Omental fat pad (tissue), 4 donors: ENCODE measurements around the gene ABHD12B. TPM values are rescaled to one million over a fixed set of nuclear protein-coding genes. Genes with fewer than 3 reads are reported as not detected.

Source experiments
- ATAC-seq: fragments of 150-250 bp; one replicate; pipeline ENCODE4 v1.9.1; 2016; ENCODE audit warnings: mild to moderate bottlenecking, moderate library complexity; ENCODE audit not compliant: low FRiP score
- DNase-seq: peaks from one replicate; pipeline ENCODE4 v3.0.0-alpha.2; 2019; ENCODE audit warnings: low spot score
- total RNA-seq, 4 donors: library from RNA; depleted of rRNA; stranded (reverse); fragments of >200 nt; gene quantifications; one replicate each; pipeline ENCODE4 v1.1.0, GENCODE V29; 2016
- TF ChIP-seq, protein P1 (sequence below), 3 donors: fragments of 450-650 bp; IDR thresholded peaks; one replicate each; pipeline ENCODE4 v1.5.1; 2016 to 2017; ENCODE audit warnings: antibody characterized with exemption in 3 of 3, mild to moderate bottlenecking in 3 of 3, moderate library complexity in 2 of 3

The ABHD12B gene, protein sequence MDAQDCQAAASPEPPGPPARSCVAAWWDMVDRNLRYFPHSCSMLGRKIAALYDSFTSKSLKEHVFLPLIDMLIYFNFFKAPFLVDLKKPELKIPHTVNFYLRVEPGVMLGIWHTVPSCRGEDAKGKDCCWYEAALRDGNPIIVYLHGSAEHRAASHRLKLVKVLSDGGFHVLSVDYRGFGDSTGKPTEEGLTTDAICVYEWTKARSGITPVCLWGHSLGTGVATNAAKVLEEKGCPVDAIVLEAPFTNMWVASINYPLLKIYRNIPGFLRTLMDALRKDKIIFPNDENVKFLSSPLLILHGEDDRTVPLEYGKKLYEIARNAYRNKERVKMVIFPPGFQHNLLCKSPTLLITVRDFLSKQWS
- 1 to 10 TPM in 1 of 4 donors, not detected in 3; 2.5 TPM for total RNA-seq

DNA sequence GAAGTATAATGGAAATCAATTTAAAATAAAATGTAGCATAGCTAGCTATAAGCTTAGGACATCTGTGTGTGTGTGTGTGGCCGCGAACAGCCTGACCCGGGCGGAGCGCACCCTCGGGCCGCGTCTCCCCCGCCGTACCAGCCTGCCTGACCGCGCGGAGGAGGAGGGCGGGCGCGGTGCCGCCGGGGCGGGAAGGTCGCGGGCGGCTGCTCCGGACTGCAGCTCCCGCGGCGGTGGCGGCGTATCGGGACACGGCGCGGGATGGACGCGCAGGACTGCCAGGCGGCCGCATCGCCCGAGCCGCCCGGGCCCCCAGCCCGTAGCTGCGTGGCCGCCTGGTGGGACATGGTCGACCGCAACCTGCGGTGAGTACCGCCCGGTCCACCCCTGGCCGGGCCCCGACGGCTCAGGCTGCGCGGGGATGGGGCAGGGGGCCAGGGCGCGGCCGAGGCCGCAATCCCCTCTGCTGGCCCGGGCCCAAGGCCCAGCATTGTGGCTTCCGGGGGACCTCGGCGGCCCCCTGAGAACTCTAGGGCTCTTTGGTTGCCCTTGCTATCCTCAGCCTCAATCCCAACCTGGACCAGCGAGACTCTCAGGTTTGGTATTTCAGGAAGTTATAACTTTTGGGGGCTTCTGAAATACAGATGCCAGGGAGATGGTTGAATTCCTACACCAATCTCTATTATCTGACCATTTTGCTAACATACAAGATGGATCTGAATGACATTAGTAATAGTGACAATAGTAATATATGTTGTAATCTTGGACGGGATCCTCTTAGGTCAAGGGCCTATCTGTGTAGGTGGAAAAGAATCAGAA lies at the start of gene ABHD12B:
Gene ABHD12B (plus strand): TSS at position 140 of the 819 bp plus-strand sequence. CDS start 122 bp downstream, at position 262.
- DNase-seq (no peak), ATAC-seq (peak; percentile 43)
- TF ChIP-seq, protein P1, sequence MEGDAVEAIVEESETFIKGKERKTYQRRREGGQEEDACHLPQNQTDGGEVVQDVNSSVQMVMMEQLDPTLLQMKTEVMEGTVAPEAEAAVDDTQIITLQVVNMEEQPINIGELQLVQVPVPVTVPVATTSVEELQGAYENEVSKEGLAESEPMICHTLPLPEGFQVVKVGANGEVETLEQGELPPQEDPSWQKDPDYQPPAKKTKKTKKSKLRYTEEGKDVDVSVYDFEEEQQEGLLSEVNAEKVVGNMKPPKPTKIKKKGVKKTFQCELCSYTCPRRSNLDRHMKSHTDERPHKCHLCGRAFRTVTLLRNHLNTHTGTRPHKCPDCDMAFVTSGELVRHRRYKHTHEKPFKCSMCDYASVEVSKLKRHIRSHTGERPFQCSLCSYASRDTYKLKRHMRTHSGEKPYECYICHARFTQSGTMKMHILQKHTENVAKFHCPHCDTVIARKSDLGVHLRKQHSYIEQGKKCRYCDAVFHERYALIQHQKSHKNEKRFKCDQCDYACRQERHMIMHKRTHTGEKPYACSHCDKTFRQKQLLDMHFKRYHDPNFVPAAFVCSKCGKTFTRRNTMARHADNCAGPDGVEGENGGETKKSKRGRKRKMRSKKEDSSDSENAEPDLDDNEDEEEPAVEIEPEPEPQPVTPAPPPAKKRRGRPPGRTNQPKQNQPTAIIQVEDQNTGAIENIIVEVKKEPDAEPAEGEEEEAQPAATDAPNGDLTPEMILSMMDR (IDR thresholded peaks at IDR 0.05) = no peak

DNA sequence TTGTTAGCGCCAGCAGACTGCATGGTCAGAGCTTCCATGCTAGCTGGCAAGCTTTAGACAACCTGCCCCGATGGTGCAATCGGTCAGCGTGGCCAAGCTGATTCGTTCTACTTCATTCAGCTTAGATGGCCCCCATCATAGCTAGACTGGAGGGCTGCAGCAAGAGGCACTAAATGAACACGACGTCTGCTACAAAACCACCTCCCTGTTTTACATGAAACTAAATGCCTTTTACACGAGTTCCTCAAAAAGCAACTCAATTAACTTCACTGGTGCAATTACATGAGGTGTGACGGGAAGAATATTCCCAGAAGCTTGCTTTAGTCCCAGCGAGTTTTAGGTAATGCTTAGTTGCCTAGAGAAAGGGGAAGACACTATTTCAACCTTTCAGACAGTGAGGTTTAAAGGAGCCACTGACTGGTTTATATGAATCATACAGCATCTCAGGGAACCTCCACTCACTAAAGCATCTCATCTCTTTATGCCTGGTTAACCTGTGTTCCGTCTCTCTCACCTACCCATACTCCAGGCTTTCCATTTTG lies 49.3 kb upstream of the ABHD12B start:
- ATAC-seq (no peak), DNase-seq (no peak)
- TF ChIP-seq, protein P1 (IDR thresholded peaks at IDR 0.05) = no peak

DNA sequence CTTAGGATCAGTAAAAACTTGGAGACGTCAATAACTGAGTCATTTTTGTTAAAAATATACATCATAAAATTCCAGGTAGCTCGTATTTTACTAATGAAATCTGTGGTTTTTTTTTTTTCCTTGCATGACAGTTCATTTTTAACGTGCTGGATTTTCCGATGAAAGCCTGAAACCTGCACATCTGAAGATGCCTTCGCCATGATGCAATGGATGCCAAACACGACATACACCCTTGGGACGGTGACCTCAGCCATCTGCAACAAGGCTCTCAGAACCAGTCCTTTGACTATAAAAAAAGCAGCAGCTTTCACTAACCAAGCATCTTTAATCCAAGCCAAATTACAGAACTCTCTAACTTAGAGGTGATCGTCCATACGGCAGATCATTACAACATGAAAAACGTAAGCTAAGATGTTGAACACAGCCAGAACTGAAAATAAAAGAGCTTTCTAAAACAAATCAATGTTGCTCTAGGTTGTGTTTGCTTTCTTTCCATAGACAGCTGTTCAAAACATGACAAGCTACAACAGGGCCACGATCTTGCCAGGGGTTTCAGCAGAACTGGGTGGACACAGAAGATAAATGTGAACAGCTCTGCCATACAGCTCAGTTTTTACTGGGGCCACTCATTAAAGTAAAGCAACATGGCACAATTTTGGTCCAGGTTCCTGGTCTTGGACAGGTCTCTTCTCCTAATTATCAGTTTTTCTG lies 48.6 kb upstream of the ABHD12B start:
- DNase-seq = no peak
- no peak for ATAC-seq
- TF ChIP-seq, protein P1 (IDR thresholded peaks at IDR 0.05) = no peak

DNA sequence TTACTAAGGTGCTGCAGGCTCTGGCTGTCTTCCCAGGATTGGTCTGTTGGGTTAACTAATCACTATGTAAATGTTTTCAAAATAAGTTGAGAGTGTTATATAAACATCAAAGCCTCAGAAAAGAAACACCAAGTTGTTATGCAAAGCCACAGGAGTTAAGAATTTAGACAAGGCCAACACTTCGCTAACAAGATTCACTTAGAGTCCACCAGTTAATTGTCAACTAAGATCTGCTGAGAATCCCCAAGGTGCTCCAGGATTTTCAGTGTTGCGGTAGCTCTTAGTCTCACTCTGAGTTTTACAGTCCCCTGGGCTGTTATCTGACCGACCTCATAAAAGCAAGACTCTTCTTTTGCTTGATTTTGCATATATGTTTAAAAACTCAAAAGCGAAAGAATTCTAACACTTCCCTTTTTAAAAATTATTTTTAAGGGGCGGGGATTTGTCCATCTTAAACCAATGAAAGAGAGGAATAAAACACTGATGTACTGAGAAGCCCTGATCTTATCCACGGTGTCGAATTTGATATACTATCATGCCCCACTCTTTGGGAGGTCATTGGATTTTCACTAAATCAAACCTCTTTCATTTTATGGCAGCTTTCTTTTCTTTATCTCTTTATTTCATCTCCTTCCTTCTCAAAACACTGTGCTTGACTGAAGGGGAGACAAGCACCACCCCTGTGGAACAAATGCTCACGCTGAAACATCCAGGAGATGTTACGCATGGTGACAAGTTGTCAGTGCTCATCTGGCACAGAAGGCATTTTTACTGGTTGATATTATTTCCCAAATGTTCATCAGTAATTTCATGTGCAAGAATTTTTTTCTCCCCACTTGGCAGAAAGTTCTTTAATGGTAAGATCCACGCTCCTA lies 47.9 kb upstream of the ABHD12B start:
- TF ChIP-seq, protein P1 (IDR thresholded peaks at IDR 0.05) = no peak
- no peak for DNase-seq
- ATAC-seq = no peak

DNA sequence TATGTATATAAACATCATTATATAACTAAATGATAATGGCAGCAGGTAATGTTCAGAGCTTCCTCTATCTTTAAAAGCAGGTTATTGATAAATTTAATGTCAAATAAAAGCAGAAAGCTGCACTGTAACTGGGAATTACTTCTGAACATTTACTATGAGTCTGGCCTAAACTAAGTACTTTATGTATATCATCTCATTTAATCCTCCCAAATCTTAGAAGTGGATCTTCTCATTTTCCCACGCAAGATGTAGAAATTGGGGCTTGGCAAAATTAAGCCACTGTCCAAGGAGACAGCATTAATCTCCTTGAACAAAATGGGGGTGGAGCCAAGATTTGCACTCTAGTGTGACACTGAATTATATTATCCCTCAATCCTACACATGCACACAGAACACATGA lies 46.5 kb upstream of the ABHD12B start:
- no peak for ATAC-seq
- TF ChIP-seq, protein P1 (IDR thresholded peaks at IDR 0.05) = no peak
- no peak for DNase-seq

DNA sequence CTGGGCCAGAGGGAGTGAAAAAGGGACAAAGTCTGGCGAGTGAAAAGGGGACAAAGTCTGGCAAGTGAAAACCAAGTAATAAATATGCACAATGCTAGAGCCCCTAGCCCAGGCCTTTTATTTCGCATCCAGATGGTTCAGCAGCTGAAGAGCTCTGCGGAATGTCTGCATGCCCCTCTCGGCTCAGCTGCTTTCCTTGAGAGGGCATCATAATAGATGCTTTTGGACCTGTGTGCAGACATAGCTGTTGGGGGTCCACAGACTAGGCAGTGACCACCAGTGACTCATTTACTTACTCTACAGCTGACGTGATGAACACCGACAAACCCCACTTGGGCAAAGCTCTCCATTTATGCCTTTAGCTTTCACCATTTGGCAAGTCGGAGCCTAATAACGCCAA lies 45.2 kb upstream of the ABHD12B start:
- TF ChIP-seq, protein P1 (IDR thresholded peaks at IDR 0.05) = no peak
- no peak for DNase-seq
- ATAC-seq = no peak
